COR-L47 (cell line): ENCODE measurements around the gene PSMA7.

Experiments
- DNase-seq: peaks from one replicate; lab custom pipeline; 2025; lab: John Stamatoyannopoulos, UW

Gene PSMA7

GRCh38 chr20:62087227-62087626, 56.0 kb downstream of the PSMA7 start:
- DNase-seq = no peak
